Osteocyte (in vitro differentiated cells): ENCODE measurements around the gene BPIFA2. TPM values are rescaled to one million over a fixed set of nuclear protein-coding genes. Genes with fewer than 3 reads are reported as not detected.

Experiments
- DNase-seq: peaks from one replicate; pipeline ENCODE4 v3.0.0; 2021; ENCODE audit warnings: mixed read lengths; ENCODE audit not compliant: unreplicated experiment; ENCODE audit errors: extremely low spot score
- H3K27ac Mint-ChIP-seq: one replicate; pipeline ENCODE4 v1.8.0; 2021; ENCODE audit warnings: mild to moderate bottlenecking, mixed read lengths; ENCODE audit not compliant: unreplicated experiment
- H3K27me3 Mint-ChIP-seq: one replicate; pipeline ENCODE4 v1.8.0; 2021; ENCODE audit warnings: mixed read lengths; ENCODE audit not compliant: unreplicated experiment
- H3K36me3 Mint-ChIP-seq: one replicate; pipeline ENCODE4 v1.8.0; 2021; ENCODE audit warnings: mixed read lengths; ENCODE audit not compliant: unreplicated experiment
- H3K4me1 Mint-ChIP-seq: one replicate; pipeline ENCODE4 v1.8.0; 2021; ENCODE audit warnings: mixed read lengths; ENCODE audit not compliant: unreplicated experiment
- H3K4me3 Mint-ChIP-seq: one replicate; pipeline ENCODE4 v1.8.0; 2021; ENCODE audit warnings: mild to moderate bottlenecking, moderate library complexity, mixed read lengths; ENCODE audit not compliant: unreplicated experiment
- H3K9me3 Mint-ChIP-seq: one replicate; pipeline ENCODE4 v1.8.0; 2021; ENCODE audit warnings: mixed read lengths; ENCODE audit not compliant: unreplicated experiment
- CTCF ChIP-seq: fragments of 200-600 bp; sonication (generic); IDR thresholded peaks from 2 replicates; pipeline ENCODE4 v1.5.0; 2021; ENCODE audit warnings: antibody characterized with exemption, mild to moderate bottlenecking, moderate library complexity
- total RNA-seq: library from RNA; stranded (reverse); gene quantifications from 2 replicates; pipeline ENCODE4 v1.2.1, GENCODE V29; 2021

The BPIFA2 gene
- total RNA-seq, 1 donor from 2014 or later = not detected

GRCh38 chr20:33165416-33166055 is 2.4 kb upstream of the BPIFA2 start:
- Mint-ChIP-seq H3K27me3 (peaks cover 3% of the 10 kb centered on the region), H3K9me3 (peaks cover 6% of the 10 kb centered on the region), H3K36me3 (no peaks in the 10 kb centered on the region), H3K27ac (no peak overlapping the region), H3K4me3 (no peak overlapping the region), H3K4me1 (no peaks in the 10 kb centered on the region)
- no peak for TF ChIP-seq CTCF
- DNase-seq = peak; percentile 56

GRCh38 chr20:33166533-33167113 is 1.3 kb upstream of the BPIFA2 start:
- peak; percentile 71 for DNase-seq
- H3K27ac Mint-ChIP-seq = no peak overlapping the region
- TF ChIP-seq CTCF = no peak

GRCh38 chr20:33169176-33169794 is 1.3 kb downstream of the BPIFA2 start:
- TF ChIP-seq CTCF = peak; percentile 36
- H3K27me3 Mint-ChIP-seq = no peaks in the 10 kb centered on the region
- no peaks in the 10 kb centered on the region for H3K36me3 Mint-ChIP-seq
- H3K27ac Mint-ChIP-seq = no peak overlapping the region
- no peak overlapping the region for H3K4me3 Mint-ChIP-seq
- peaks cover 12% of the 10 kb centered on the region for H3K9me3 Mint-ChIP-seq
- no peak for DNase-seq
- no peaks in the 10 kb centered on the region for H3K4me1 Mint-ChIP-seq

More at GRCh38 chr20:33166533-33167113, 1.3 kb upstream of the BPIFA2 start:
- Mint-ChIP-seq H3K4me1 (no peaks in the 10 kb centered on the region), H3K4me3 (no peak overlapping the region), H3K27me3 (no peaks in the 10 kb centered on the region), H3K9me3 (peaks cover 12% of the 10 kb centered on the region), H3K36me3 (no peaks in the 10 kb centered on the region)

DNA sequence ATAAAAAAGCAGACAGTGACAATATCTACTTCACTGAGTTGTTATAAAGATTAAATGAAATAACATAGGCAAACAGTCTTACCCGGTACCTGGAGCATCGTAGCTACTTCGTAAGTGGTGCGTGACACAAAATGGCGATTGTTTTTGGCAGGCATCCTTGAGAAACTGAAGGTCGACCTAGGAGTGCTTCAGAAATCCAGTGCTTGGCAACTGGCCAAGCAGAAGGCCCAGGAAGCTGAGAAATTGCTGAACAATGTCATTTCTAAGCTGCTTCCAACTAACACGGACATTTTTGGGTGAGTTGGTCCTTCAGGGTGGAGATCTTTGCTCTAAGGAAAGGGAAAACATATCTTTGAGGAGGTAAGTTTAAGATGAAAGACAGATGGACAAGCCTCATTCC is 4.8 kb downstream of the BPIFA2 start:
- Mint-ChIP-seq H3K4me1 (no peaks in the 10 kb centered on the region), H3K9me3 (peaks cover 12% of the 10 kb centered on the region), H3K27me3 (no peaks in the 10 kb centered on the region)

More for the DNA sequence above, 4.8 kb downstream of the BPIFA2 start:
- DNase-seq = no peak
- no peak for TF ChIP-seq CTCF
- H3K36me3 Mint-ChIP-seq = no peaks in the 10 kb centered on the region
- no peak overlapping the region for H3K27ac Mint-ChIP-seq
- no peak overlapping the region for H3K4me3 Mint-ChIP-seq
